Suprapubic skin (tissue), 4 donors: ENCODE results near the gene PIGV. TPM values are rescaled to one million over a fixed set of nuclear protein-coding genes. Genes with fewer than 3 reads are reported as not detected.

Experiments used
- DNase-seq, 2 donors: peaks; one replicate each; pipeline ENCODE4 v3.0.0-alpha.2; 2019; ENCODE audit warnings: low spot score in 2 of 2
- H3K27ac ChIP-seq: fragments of 200-600 bp; sonication (generic); one replicate; pipeline ENCODE4 v1.5.1; 2019
- H3K27me3 ChIP-seq: fragments of 200-600 bp; sonication (generic); one replicate; pipeline ENCODE4 v1.5.1; 2019
- H3K36me3 ChIP-seq: fragments of 200-600 bp; sonication (generic); one replicate; pipeline ENCODE4 v1.5.1; 2019
- H3K4me1 ChIP-seq: fragments of 200-600 bp; sonication (generic); one replicate; pipeline ENCODE4 v1.5.1; 2019
- H3K4me3 ChIP-seq: fragments of 200-600 bp; sonication (generic); one replicate; pipeline ENCODE4 v1.5.1; 2019; ENCODE audit warnings: mild to moderate bottlenecking
- H3K9me3 ChIP-seq: fragments of 200-600 bp; sonication (generic); one replicate; pipeline ENCODE4 v1.5.1; 2019
- CTCF ChIP-seq, 2 donors: fragments of 200-600 bp in 1 of 2; fragments of 450-650 bp in 1 of 2; sonication (generic) in 1 of 2; IDR thresholded peaks; one replicate each; pipeline ENCODE4 v1.5.1; 2016 to 2019; ENCODE audit warnings: antibody characterized with exemption in 2 of 2, mild to moderate bottlenecking in 1 of 2, moderate library complexity in 1 of 2
- EP300 ChIP-seq: sonication (generic); formaldehyde crosslinking; IDR thresholded peaks from one replicate; pipeline ENCODE4 v1.6.1; 2017; ENCODE audit warnings: antibody characterized with exemption
- POLR2A ChIP-seq, 2 donors: fragments of 450-650 bp; IDR thresholded peaks; one replicate each; pipeline ENCODE4 v1.6.1; 2017; ENCODE audit warnings: antibody characterized with exemption in 2 of 2, mild to moderate bottlenecking in 2 of 2, moderate library complexity in 2 of 2
- POLR2AphosphoS5 ChIP-seq, 3 donors: sonication (generic); formaldehyde crosslinking; IDR thresholded peaks; one replicate each; pipeline ENCODE4 v1.6.1; 2017; ENCODE audit warnings: antibody characterized with exemption in 3 of 3
- WGBS: methylation state at CpG from one replicate; pipeline ENCODE4 v1.1.5; 2018; 5-methylcytosine and 5-hydroxymethylcytosine counted together
- total RNA-seq, 4 donors: library from RNA; depleted of rRNA; stranded (reverse); fragments of >200 nt; gene quantifications; one replicate each; pipeline ENCODE4 v1.1.0, GENCODE V29; 2016

The PIGV gene
- total RNA-seq, 4 donors from 2014 or later, result 15.9 to 31.5 (median 25.6) TPM

- 59% methylated on average over 5 of the region's 5 CpGs for WGBS
These were observed 1.9 kb upstream of the PIGV start for GRCh38 chr1:26785611-26786436.

DNA sequence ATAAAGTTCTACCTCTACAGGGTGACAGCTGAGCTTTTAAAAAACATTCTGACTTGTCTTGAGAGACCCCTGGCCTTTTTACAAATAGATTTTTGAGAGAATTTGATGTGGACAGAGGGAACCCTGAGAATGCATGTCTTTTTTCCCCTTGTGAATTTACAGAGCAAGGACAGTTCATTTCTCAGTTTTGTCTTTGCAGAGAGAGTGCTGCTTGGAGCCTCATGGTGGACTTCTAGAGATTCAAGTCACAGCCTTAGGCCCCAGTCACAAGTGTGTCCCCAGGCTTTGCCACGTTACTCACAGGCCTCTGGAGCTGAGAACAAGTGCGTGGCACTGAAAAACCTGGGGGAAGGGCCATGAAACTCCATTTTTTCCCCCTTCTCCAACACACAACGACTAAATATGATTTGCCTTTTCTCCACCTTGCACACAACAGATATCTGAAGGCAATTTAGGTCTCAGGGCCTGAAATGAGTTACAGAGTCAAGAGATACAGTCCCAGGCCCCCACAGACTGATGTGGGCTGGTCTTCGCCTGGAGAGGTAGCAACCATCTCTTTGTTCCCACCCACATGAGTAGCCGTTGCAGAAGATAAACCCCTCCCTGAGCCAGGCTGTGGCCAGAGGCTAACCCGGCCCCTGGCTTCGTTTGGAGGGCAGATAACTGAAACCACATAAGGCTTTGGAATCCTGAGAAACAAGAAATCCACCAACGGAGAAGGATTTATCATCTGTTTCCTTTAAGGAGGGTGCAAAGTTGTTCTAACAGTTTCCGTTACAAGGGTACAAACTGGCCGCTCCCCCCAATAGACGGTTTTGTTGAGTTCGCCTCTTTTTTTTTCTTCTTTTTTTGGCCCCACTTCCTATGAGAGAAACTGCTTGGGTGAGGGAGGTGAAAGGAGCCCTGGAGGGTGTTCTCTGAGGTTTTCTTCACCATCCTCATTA, 1.0 kb upstream of the PIGV start:
- H3K9me3 ChIP-seq, result no peaks in the 10 kb centered on the region
- peaks cover 8% of the 10 kb centered on the region for H3K36me3 ChIP-seq
- WGBS, result 5% methylated on average over 12 of the region's 12 CpGs
- H3K27ac ChIP-seq, result peak overlapping the region; percentile 99
- peak; percentile 83 to 90 for DNase-seq
- peaks cover 59% of the 10 kb centered on the region for H3K4me1 ChIP-seq
- H3K4me3 ChIP-seq, result peak overlapping the region; percentile 89
- TF ChIP-seq EP300, result no peak
- TF ChIP-seq CTCF (IDR thresholded peaks at IDR 0.05), result no peak
- TF ChIP-seq POLR2A (IDR thresholded peaks at IDR 0.05), result peak in 1 of 2 donors; percentile 53
- TF ChIP-seq POLR2AphosphoS5 (IDR thresholded peaks at IDR 0.05), result no peak
- no peaks in the 10 kb centered on the region for H3K27me3 ChIP-seq

More at GRCh38 chr1:26785611-26786436, 1.9 kb upstream of the PIGV start:
- Histone ChIP-seq H3K4me3 (peak overlapping the region; percentile 89), H3K27ac (peak overlapping the region; percentile 99), H3K36me3 (peaks cover 14% of the 10 kb centered on the region), H3K27me3 (no peaks in the 10 kb centered on the region), H3K4me1 (peaks cover 59% of the 10 kb centered on the region), H3K9me3 (no peaks in the 10 kb centered on the region)
- no peak for DNase-seq
- TF ChIP-seq POLR2AphosphoS5 (IDR thresholded peaks at IDR 0.05) (no peak), EP300 (no peak), POLR2A (IDR thresholded peaks at IDR 0.05) (no peak), CTCF (IDR thresholded peaks at IDR 0.05) (no peak)

DNA sequence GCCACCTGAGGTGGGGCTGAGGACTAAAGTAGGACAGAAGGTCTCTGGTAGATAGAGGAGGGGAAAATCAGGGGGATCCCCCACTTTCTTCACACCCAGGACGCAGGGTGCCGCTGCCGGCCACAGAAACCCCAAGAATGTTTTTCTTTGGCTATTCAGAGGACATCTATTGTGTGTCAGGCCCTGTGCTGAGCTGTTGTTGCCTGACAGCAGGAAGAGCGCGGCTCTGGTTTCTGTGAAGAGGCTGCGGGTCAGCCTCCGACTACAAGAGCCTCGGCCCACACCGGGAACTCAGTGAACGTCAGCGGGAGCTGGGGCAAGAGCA, 407 bp upstream of the PIGV start:
- TF ChIP-seq CTCF (IDR thresholded peaks at IDR 0.05), result no peak
- H3K36me3 ChIP-seq, result peaks cover 6% of the 10 kb centered on the region
- no CpG with 5 or more reads among the region's 11 CpGs for WGBS
- H3K27me3 ChIP-seq, result no peaks in the 10 kb centered on the region
- peak overlapping the region; percentile 99 for H3K27ac ChIP-seq
- H3K4me3 ChIP-seq, result peak overlapping the region; percentile 89
- no peaks in the 10 kb centered on the region for H3K9me3 ChIP-seq
- no peak for DNase-seq
- H3K4me1 ChIP-seq, result peaks cover 59% of the 10 kb centered on the region

- TF ChIP-seq EP300 (no peak), POLR2AphosphoS5 (IDR thresholded peaks at IDR 0.05) (no peak), POLR2A (IDR thresholded peaks at IDR 0.05) (no peak), CTCF (IDR thresholded peaks at IDR 0.05) (no peak)
- no peak for DNase-seq
- 0% methylated on average over 2 of the region's 10 CpGs for WGBS
- H3K36me3 ChIP-seq, result peaks cover 7% of the 10 kb centered on the region
- H3K27me3 ChIP-seq, result no peaks in the 10 kb centered on the region
- H3K4me3 ChIP-seq, result peak overlapping the region; percentile 89
- H3K27ac ChIP-seq, result peak overlapping the region; percentile 99
- no peaks in the 10 kb centered on the region for H3K9me3 ChIP-seq
- peaks cover 48% of the 10 kb centered on the region for H3K4me1 ChIP-seq
These were observed 700 bp downstream of the PIGV start for GRCh38 chr1:26788515-26788785.
